Measurements from ENCODE around the gene LNX1. TPM values are rescaled to one million over a fixed set of nuclear protein-coding genes. Genes with fewer than 3 reads are reported as not detected.

LNX1 gene
- total RNA-seq, 1 donor from 2014 or later, result 11.8 TPM

DNA sequence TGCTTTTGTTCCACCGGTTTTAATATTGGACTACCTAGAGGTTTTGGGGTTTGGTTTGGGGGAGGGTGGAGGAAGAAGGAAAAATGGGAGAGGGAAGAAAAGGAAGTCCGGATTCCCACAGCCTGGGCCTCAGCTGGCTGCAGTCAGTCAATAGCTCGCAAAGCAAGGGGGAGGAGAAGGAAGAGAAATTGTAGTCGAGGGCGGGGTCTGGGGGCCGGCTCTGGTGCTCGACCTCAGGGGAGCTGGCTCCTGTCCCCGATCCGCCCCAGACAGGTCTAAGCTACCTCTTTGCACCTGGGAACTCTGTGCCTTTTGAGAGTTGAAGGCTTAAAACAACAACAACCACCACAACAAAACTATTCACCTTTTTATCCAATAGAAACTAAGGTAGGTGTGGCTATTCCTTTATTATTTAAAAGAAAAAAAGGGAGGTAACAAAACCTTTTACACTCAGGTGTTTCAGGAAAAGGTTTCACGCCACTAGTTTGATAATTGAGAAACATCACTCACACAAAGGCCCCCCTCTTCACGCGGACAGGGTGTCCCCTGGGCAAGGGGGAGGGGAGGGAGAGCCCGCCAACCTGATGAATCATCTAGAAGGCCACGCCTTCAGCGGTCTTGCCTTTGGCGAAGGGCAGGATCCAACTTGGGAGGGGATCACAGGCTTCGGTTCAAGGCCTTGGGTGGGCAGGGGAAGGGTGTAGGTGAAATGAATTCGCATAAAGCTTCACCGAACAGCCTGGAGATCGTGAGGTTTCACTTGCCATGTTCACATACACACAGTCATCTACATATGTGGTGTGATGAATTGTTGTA, 1.6 kb upstream of the LNX1 start:
- H3K9me3 ChIP-seq, result no peaks in the 10 kb centered on the region
- peak overlapping the region; percentile 47 for H3K27ac ChIP-seq
- TF ChIP-seq POLR2AphosphoS5 (IDR thresholded peaks at IDR 0.05; ENCODE audit: insufficient read depth in 1 of 2, low read depth in 1 of 2) (peak in 1 of 2 donors; percentile 31), POLR2A (IDR thresholded peaks at IDR 0.05) (no peak)
- TF ChIP-seq, protein P1, sequence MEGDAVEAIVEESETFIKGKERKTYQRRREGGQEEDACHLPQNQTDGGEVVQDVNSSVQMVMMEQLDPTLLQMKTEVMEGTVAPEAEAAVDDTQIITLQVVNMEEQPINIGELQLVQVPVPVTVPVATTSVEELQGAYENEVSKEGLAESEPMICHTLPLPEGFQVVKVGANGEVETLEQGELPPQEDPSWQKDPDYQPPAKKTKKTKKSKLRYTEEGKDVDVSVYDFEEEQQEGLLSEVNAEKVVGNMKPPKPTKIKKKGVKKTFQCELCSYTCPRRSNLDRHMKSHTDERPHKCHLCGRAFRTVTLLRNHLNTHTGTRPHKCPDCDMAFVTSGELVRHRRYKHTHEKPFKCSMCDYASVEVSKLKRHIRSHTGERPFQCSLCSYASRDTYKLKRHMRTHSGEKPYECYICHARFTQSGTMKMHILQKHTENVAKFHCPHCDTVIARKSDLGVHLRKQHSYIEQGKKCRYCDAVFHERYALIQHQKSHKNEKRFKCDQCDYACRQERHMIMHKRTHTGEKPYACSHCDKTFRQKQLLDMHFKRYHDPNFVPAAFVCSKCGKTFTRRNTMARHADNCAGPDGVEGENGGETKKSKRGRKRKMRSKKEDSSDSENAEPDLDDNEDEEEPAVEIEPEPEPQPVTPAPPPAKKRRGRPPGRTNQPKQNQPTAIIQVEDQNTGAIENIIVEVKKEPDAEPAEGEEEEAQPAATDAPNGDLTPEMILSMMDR (IDR thresholded peaks at IDR 0.05), result no peak
- no peaks in the 10 kb centered on the region for H3K27me3 ChIP-seq
- DNase-seq (ENCODE audit: extremely low spot score in 2 of 2), result no peak
- intact Hi-C loops (cut with DNase I), result no loop called here
- peaks cover 10% of the 10 kb centered on the region for H3K4me1 ChIP-seq
- H3K4me3 ChIP-seq, result peak overlapping the region in 1 of 2 donors; percentile 5
- H3K36me3 ChIP-seq, result no peaks in the 10 kb centered on the region

DNA sequence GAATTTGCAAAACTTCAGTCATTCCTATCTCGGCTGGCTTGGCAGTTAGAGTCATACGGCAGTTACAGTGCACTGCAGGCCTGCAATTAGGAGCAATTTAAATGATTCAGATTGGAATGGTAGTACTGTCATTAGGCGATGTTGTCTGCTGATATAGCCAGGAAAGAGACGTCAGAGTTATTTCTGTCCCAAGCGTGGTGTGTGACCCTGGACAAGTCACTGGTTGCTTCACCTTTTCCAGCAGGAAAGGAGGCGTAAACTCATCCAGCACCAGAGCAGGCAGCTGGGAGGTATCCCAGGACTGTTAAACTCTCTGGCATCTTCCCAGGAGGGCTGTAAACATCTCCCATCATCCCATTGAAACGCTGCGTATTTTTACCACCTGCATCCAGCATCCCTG, 836 bp upstream of the LNX1 start:
- H3K4me1 ChIP-seq, result peaks cover 10% of the 10 kb centered on the region
- no peaks in the 10 kb centered on the region for H3K36me3 ChIP-seq
- peak overlapping the region in 1 of 2 donors; percentile 5 for H3K4me3 ChIP-seq
- no peaks in the 10 kb centered on the region for H3K9me3 ChIP-seq
- TF ChIP-seq POLR2A (IDR thresholded peaks at IDR 0.05), result no peak
- no peak for TF ChIP-seq POLR2AphosphoS5 (IDR thresholded peaks at IDR 0.05; ENCODE audit: insufficient read depth in 1 of 2, low read depth in 1 of 2)
- intact Hi-C loops (cut with DNase I), result no loop called here
- peak overlapping the region; percentile 47 for H3K27ac ChIP-seq
- no peak for DNase-seq (ENCODE audit: extremely low spot score in 2 of 2)
- H3K27me3 ChIP-seq, result no peaks in the 10 kb centered on the region

DNA sequence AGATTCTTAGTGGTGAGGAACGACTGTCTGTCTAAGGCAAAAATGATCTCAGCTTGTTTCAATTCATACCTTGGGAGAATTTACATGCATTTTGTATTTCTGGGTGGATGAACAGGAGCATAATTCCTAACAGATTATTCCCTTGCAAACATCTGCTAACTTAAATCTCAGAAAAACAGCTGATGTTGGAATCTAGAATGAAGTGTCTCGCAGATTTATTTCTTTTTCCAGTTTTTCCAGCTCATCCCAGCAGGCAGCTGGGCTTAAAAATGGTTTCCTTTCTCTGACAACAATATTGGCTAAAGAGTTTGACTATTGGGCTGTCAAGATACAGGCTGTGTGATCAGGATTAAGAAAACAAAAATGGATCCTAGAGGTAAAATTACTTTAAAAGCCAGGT, 1.1 kb downstream of the LNX1 start:
- Histone ChIP-seq H3K36me3 (no peaks in the 10 kb centered on the region), H3K4me3 (peak overlapping the region in 1 of 2 donors; percentile 12), H3K4me1 (peaks cover 10% of the 10 kb centered on the region), H3K27me3 (no peaks in the 10 kb centered on the region), H3K9me3 (no peaks in the 10 kb centered on the region), H3K27ac (no peak overlapping the region)
- TF ChIP-seq, protein P1 (IDR thresholded peaks at IDR 0.05), result no peak
- no peak for TF ChIP-seq POLR2A (IDR thresholded peaks at IDR 0.05)
- TF ChIP-seq POLR2AphosphoS5 (IDR thresholded peaks at IDR 0.05; ENCODE audit: insufficient read depth in 1 of 2, low read depth in 1 of 2), result no peak
- DNase-seq (ENCODE audit: extremely low spot score in 2 of 2), result no peak
- intact Hi-C loops (cut with DNase I), result no loop called here

DNA sequence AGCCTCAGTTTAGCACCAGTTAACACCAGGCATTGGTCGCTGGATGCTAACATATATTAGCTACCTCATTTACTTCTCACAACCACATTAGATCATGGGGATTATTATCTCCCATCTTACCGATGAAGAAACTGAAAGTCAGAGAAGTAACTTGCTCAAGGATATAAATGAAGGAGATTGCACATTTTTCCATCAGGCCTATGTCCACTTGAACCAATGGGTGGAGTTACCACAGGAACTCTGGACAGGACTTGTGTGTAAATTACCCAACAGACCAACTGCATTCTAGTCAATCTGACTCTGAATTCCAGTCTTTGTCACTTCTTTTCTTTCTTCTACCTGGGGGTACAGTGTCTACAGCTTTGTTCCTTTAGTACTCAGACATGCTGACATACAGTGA, 1.8 kb downstream of the LNX1 start:
- Histone ChIP-seq H3K36me3 (no peaks in the 10 kb centered on the region), H3K9me3 (no peaks in the 10 kb centered on the region), H3K4me1 (peaks cover 10% of the 10 kb centered on the region), H3K27me3 (no peaks in the 10 kb centered on the region), H3K4me3 (no peak overlapping the region), H3K27ac (no peak overlapping the region)
- no peak for DNase-seq (ENCODE audit: extremely low spot score in 2 of 2)
- TF ChIP-seq POLR2AphosphoS5 (IDR thresholded peaks at IDR 0.05; ENCODE audit: insufficient read depth in 1 of 2, low read depth in 1 of 2) (no peak), POLR2A (IDR thresholded peaks at IDR 0.05) (no peak)
- TF ChIP-seq, protein P1 (IDR thresholded peaks at IDR 0.05), result no peak
- intact Hi-C loops (cut with DNase I), result no loop called here

DNA sequence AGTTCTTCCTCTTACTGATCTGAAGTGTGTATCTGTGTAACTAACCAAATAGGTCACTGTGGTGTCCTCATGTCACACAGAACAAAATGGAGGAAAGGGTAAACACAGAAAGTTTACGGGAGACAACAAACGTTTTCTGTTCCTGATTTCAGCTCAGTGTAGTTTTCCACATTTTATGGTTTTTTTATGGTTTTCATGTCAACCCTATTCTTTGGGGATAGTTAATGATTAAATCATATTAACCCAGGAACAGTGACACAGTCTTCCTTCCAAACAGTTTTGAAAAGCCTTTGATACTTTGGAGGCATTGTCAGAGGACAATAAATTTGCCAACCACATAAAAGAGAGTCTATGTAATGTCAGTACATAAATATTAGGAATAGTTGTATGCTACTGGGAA, 4.2 kb downstream of the LNX1 start:
- no peak overlapping the region for H3K27ac ChIP-seq
- no peak overlapping the region for H3K4me3 ChIP-seq
- no peaks in the 10 kb centered on the region for H3K9me3 ChIP-seq
- H3K4me1 ChIP-seq, result peaks cover 5% of the 10 kb centered on the region
- DNase-seq (ENCODE audit: extremely low spot score in 2 of 2), result no peak
- no peaks in the 10 kb centered on the region for H3K27me3 ChIP-seq
- H3K36me3 ChIP-seq, result no peaks in the 10 kb centered on the region
- TF ChIP-seq POLR2A (IDR thresholded peaks at IDR 0.05) (no peak), POLR2AphosphoS5 (IDR thresholded peaks at IDR 0.05; ENCODE audit: insufficient read depth in 1 of 2, low read depth in 1 of 2) (no peak)
- TF ChIP-seq, protein P1 (IDR thresholded peaks at IDR 0.05), result no peak
- intact Hi-C loops (cut with DNase I), result no loop called here

Measured in vagina (tissue), 2 donors.